CD4-positive, alpha-beta T cell (primary cell): Measurements from ENCODE around the gene INPP5D. TPM values are rescaled to one million over a fixed set of nuclear protein-coding genes. Genes with fewer than 3 reads are reported as not detected.
A peak's percentile ranks its signal among the peaks of the same experiment; 100 is the strongest.

Experiments
- ATAC-seq: fragments of 200-7000 bp; cut with Tn5 transposase; one replicate; pipeline ENCODE4 v1.10.0; 2022; ENCODE audit warnings: mild to moderate bottlenecking; ENCODE audit not compliant: poor library complexity
- CTCF ChIA-PET: fragments of 350-600 bp; sonication (Branson Sonifier 250); formaldehyde crosslinking; loops from one replicate; lab custom pipeline; 2021; ENCODE audit warnings: antibody characterized with exemption, inconsistent platforms; lab: Charles Lee
- POLR2A ChIA-PET: fragments of 350-600 bp; sonication (Branson Sonifier 250); formaldehyde crosslinking; loops from one replicate; lab custom pipeline; 2021; ENCODE audit warnings: antibody characterized with exemption, inconsistent platforms; lab: Charles Lee
- DNase-seq, 14 experiments: peaks; one replicate each; pipeline ENCODE4 v3.0.0-alpha.2; 2013 to 2020; ENCODE audit warnings: mixed read lengths in 2 of 14
- H3K27ac ChIP-seq, 2 donors: one replicate each; pipeline versions ENCODE4 v1.5.1 to v1.7.0; 2013; ENCODE audit warnings: low read length in 2 of 2, low read depth in 1 of 2, mild to moderate bottlenecking in 1 of 2
- H3K27me3 ChIP-seq, 2 experiments: 1 replicate in 1 of 2; 2 replicates in 1 of 2; pipeline versions ENCODE4 v1.6.1 to v1.7.0; 2013; ENCODE audit warnings: low read length in 2 of 2, control low read depth in 1 of 2, mild to moderate bottlenecking in 1 of 2, moderate library complexity in 1 of 2; ENCODE audit not compliant: insufficient read depth in 2 of 2, control insufficient read depth in 1 of 2
- H3K36me3 ChIP-seq: one replicate; pipeline ENCODE4 v1.6.1; 2013; ENCODE audit warnings: low read length, control low read depth; ENCODE audit not compliant: insufficient read depth
- H3K4me1 ChIP-seq: one replicate; pipeline ENCODE4 v1.6.1; 2013; ENCODE audit warnings: low read length, control low read depth; ENCODE audit not compliant: insufficient read depth
- H3K4me3 ChIP-seq: one replicate; pipeline ENCODE4 v1.5.1; 2013; ENCODE audit warnings: mild to moderate bottlenecking, low read length, moderate library complexity
- H3K9me3 ChIP-seq, 2 experiments: 1 replicate in 1 of 2; 2 replicates in 1 of 2; pipeline versions ENCODE4 v1.6.1 to v1.7.0; 2013; ENCODE audit warnings: low read length in 2 of 2, mild to moderate bottlenecking in 2 of 2, control low read depth in 1 of 2, moderate library complexity in 1 of 2; ENCODE audit not compliant: control insufficient read depth in 1 of 2, insufficient read depth in 1 of 2
- H3K27ac Mint-ChIP-seq: one replicate; pipeline ENCODE4 v1.8.0; 2020; ENCODE audit warnings: mixed read lengths
- H3K27me3 Mint-ChIP-seq: one replicate; pipeline ENCODE4 v1.8.0; 2021; ENCODE audit warnings: mixed read lengths
- H3K36me3 Mint-ChIP-seq: one replicate; pipeline ENCODE4 v1.8.0; 2021; ENCODE audit warnings: low read depth, mixed read lengths
- H3K4me1 Mint-ChIP-seq: one replicate; pipeline ENCODE4 v1.8.0; 2021; ENCODE audit warnings: low read depth, mixed read lengths
- H3K4me3 Mint-ChIP-seq: one replicate; pipeline ENCODE4 v1.8.0; 2020; ENCODE audit warnings: mild to moderate bottlenecking, mixed read lengths
- H3K9me3 Mint-ChIP-seq: one replicate; pipeline ENCODE4 v1.8.0; 2020; ENCODE audit warnings: mixed read lengths
- intact Hi-C, 2 experiments: fragments of 100-400 bp; cut with DNase I in 1 of 2; cut with micrococcal nuclease in 1 of 2; formaldehyde crosslinking; loops; one replicate each; pipeline versions ENCODE4 v1.15.1 to v1.9.0; 2023 to 2025; cut with DNase I, micrococcal nuclease
- total RNA-seq, 174 experiments: library from RNA in 2 of 174; stranded (reverse) in 2 of 174; gene quantifications; one replicate each; pipeline ENCODE4 v1.2.3 and lab custom pipeline; 2021 to 2026
- TF ChIP-seq, protein P1 (sequence below): fragments of 200-600 bp; IDR thresholded peaks from one replicate; pipeline ENCODE4 v1.8.0; 2022; ENCODE audit warnings: antibody characterized with exemption, mild to moderate bottlenecking

The INPP5D gene
- total RNA-seq, 2 experiments from 2014 or later, result 141 to 154 TPM

DNA sequence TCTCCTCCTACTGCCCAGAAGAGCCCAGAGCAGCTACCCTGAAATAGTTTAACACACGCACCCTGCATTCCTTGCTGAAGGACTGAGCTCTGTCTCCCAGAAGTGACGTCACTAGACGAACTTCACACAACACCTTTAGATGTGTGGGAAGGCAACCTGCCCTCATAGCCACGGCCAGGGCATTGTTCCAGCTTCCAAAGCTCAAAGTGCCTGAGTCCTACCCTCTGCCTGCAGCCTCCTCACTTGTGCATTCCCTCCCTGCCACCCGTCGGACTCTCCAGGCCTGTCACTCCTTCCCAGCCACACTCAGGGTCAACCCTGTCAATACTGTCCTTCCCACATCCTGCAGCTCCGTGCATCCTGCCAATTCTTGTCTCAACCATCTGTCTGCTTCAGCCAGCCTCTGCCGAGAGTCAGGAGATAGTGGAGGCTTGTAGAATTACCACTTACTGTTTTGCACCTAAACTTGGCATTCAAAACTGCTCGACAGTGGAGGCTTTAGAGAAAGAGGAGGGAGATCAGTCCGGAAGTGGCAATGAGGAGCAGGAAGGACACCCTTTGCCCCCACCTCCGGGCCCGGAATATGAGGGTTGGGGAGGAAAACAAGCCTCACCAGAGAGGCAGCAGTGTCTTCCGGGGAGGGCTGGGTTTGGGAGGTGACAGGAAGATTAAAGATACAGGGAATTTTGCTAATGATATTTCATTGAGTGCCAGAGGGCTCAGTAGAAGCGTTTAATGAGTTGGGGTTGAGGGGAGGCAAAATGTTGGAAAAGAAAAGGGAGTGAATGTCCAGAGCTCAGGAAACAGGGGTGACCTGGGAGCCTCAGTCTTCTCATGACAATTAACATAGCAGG lies 119.1 kb downstream of the INPP5D start:
- no peak for ATAC-seq
- H3K4me1 ChIP-seq, result no peaks in the 10 kb centered on the region
- no peaks in the 10 kb centered on the region for H3K27me3 ChIP-seq
- no peaks in the 10 kb centered on the region for H3K27me3 Mint-ChIP-seq
- no peaks in the 10 kb centered on the region for H3K4me1 Mint-ChIP-seq
- H3K27ac Mint-ChIP-seq, result peak overlapping the region; percentile 28
- intact Hi-C loops, result no loop called here
- H3K9me3 Mint-ChIP-seq, result no peaks in the 10 kb centered on the region
- ChIA-PET CTCF (no interaction called here), POLR2A (no interaction called here)
- peaks cover 94% of the 10 kb centered on the region for H3K36me3 Mint-ChIP-seq
- DNase-seq, result no peak
- no peak overlapping the region for H3K27ac ChIP-seq
- H3K4me3 Mint-ChIP-seq, result no peak overlapping the region
- H3K9me3 ChIP-seq, result no peaks in the 10 kb centered on the region
- H3K4me3 ChIP-seq, result no peak overlapping the region
- H3K36me3 ChIP-seq, result peaks cover 93% of the 10 kb centered on the region
- TF ChIP-seq, protein P1, sequence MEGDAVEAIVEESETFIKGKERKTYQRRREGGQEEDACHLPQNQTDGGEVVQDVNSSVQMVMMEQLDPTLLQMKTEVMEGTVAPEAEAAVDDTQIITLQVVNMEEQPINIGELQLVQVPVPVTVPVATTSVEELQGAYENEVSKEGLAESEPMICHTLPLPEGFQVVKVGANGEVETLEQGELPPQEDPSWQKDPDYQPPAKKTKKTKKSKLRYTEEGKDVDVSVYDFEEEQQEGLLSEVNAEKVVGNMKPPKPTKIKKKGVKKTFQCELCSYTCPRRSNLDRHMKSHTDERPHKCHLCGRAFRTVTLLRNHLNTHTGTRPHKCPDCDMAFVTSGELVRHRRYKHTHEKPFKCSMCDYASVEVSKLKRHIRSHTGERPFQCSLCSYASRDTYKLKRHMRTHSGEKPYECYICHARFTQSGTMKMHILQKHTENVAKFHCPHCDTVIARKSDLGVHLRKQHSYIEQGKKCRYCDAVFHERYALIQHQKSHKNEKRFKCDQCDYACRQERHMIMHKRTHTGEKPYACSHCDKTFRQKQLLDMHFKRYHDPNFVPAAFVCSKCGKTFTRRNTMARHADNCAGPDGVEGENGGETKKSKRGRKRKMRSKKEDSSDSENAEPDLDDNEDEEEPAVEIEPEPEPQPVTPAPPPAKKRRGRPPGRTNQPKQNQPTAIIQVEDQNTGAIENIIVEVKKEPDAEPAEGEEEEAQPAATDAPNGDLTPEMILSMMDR, result no peak

DNA sequence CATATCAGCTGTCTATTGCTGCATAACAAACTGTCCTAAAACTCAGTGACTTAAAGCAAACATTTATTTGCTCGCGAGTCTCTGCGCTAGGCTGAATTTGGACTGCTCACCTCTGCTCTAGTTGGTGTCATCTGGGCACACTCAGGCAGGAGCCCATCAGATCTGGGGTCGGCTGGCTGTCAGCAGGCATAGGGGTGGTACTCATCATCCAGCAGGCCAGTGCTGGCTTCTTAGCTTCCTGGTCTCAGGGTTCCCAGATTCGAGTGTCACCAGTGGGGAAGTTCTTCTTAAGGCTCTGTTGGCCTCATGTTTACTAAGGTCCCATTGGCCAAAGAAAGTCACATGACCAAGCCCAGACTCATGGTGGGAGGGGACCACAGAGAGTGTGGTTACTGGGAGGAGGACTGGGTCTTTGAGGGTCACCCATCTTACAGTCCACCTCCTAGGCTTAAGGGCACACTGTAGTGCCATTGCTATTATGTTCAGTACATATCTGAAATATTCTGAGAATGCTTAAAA lies 119.8 kb downstream of the INPP5D start:
- no peaks in the 10 kb centered on the region for H3K9me3 Mint-ChIP-seq

DNA sequence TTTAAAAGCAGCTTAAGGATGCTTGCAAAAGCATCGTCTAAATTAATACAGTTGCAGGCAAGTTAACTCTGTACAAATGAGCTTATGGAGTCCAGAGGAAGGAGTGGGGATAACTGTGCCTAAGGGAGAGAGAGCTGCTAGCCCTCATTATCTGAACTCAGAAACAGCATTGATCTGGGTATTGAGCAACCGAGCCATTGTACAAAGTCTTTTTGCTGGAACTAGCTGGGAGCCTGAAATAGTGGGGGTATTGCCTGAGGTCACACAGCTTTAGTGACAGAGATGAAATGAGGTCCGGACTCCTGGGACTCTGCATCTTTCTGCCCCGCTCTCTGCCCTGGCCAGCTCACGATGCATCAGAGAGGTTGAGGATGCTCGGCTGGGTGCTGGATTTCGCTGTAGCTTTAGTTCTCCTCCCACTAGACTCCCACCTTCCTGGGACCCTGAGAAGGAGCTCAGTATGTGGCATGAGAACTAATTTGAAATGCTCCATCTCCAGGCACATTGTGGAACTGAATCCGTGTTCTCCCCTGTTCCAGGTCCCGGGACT lies 123.8 kb downstream of the INPP5D start:
- no peak overlapping the region for H3K4me3 Mint-ChIP-seq
- H3K9me3 Mint-ChIP-seq, result no peaks in the 10 kb centered on the region
- DNase-seq (no peak), ATAC-seq (no peak)
- no peak overlapping the region for H3K27ac Mint-ChIP-seq
- H3K27me3 ChIP-seq, result no peaks in the 10 kb centered on the region
- H3K27ac ChIP-seq, result no peak overlapping the region
- POLR2A ChIA-PET, result no interaction called here
- TF ChIP-seq, protein P1, result no peak
- H3K36me3 ChIP-seq, result peaks cover 95% of the 10 kb centered on the region
- no peaks in the 10 kb centered on the region for H3K4me1 Mint-ChIP-seq
- CTCF ChIA-PET, result interaction anchor here (1.7 kb wide), 1 partner anchor 67 kb away, joined by 5 read pairs; the partner anchor contains the start of gene ATG16L1
- H3K27me3 Mint-ChIP-seq, result no peaks in the 10 kb centered on the region
- H3K36me3 Mint-ChIP-seq, result peaks cover 98% of the 10 kb centered on the region
- H3K9me3 ChIP-seq, result no peaks in the 10 kb centered on the region
- intact Hi-C loops, result loop anchor here in 1 of 2 experiments (10.0 kb wide), 1 partner anchor 71 kb away; the partner anchor contains the start of gene ATG16L1
- H3K4me1 ChIP-seq, result no peaks in the 10 kb centered on the region
- no peak overlapping the region for H3K4me3 ChIP-seq

More for the DNA sequence above, 119.8 kb downstream of the INPP5D start:
- Mint-ChIP-seq H3K4me3 (no peak overlapping the region), H3K36me3 (peaks cover 94% of the 10 kb centered on the region), H3K4me1 (no peaks in the 10 kb centered on the region), H3K27me3 (no peaks in the 10 kb centered on the region), H3K27ac (peak overlapping the region; percentile 28)
- DNase-seq, result peak in 2 of 14 experiments; percentile 26 to 38
- H3K4me1 ChIP-seq, result no peaks in the 10 kb centered on the region
- no peak overlapping the region for H3K4me3 ChIP-seq
- no peak overlapping the region for H3K27ac ChIP-seq
- intact Hi-C loops, result loop anchor here in 1 of 2 experiments (10.0 kb wide), 1 partner anchor 75 kb away; the partner anchor contains the start of gene ATG16L1
- TF ChIP-seq, protein P1, result no peak
- no peaks in the 10 kb centered on the region for H3K27me3 ChIP-seq
- H3K9me3 ChIP-seq, result no peaks in the 10 kb centered on the region
- peaks cover 93% of the 10 kb centered on the region for H3K36me3 ChIP-seq
- CTCF ChIA-PET, result no interaction called here
- ATAC-seq, result no peak
- POLR2A ChIA-PET, result no interaction called here
